Lower lobe of right lung (tissue), 2 donors: ENCODE results near the gene PTGR1. TPM values are rescaled to one million over a fixed set of nuclear protein-coding genes. Genes with fewer than 3 reads are reported as not detected.

Experiments
- ATAC-seq, 2 donors: fragments of 200-7000 bp; cut with Tn5 transposase; one replicate each; pipeline ENCODE4 v1.9.1; 2020 to 2022; ENCODE audit warnings: mild to moderate bottlenecking in 2 of 2, moderate library complexity in 2 of 2
- DNase-seq: peaks from one replicate; pipeline ENCODE4 v3.0.0-alpha.2; 2020
- H3K27ac ChIP-seq: fragments of 200-600 bp; one replicate; pipeline ENCODE4 v1.8.0; 2022
- H3K27me3 ChIP-seq: fragments of 200-600 bp; one replicate; pipeline ENCODE4 v1.8.0; 2022; ENCODE audit warnings: low read depth
- H3K36me3 ChIP-seq: fragments of 200-600 bp; one replicate; pipeline ENCODE4 v1.8.0; 2022; ENCODE audit warnings: mild to moderate bottlenecking
- H3K4me1 ChIP-seq: fragments of 200-600 bp; one replicate; pipeline ENCODE4 v1.8.0; 2022
- H3K4me3 ChIP-seq: fragments of 200-600 bp; one replicate; pipeline ENCODE4 v1.8.0; 2022; ENCODE audit warnings: mild to moderate bottlenecking
- H3K9me3 ChIP-seq: fragments of 200-600 bp; one replicate; pipeline ENCODE4 v1.8.0; 2022
- intact Hi-C: fragments of 100-400 bp; cut with DNase I; formaldehyde crosslinking; loops from one replicate; pipeline ENCODE4 v1.11.0; 2022
- long read RNA-seq: library from polyadenylated mRNA; unstranded; transcript quantifications from one replicate; pipeline ENCODE4 v2.0.0, GENCODE V29; 2021
- total RNA-seq: library from RNA; stranded (reverse); fragmentation: NEBNext Ultra II Directional; extraction: Animal tissue kit (Norgen Biotek cat#: 25700); gene quantifications from one replicate; pipeline ENCODE4 v1.2.1, GENCODE V29; 2021
- TF ChIP-seq, protein P1 (sequence below): fragments of 200-600 bp; IDR thresholded peaks from one replicate; pipeline ENCODE4 v1.8.0; 2022; ENCODE audit warnings: antibody characterized with exemption, mild to moderate bottlenecking
- donor health status: DM: no; HTN: yes; CAD: no; lungs with severe emphysema.

PTGR1 gene
- 42.7 TPM for total RNA-seq
- long read RNA-seq, transcript PTGR1-201 (10 exons, 1,223 nt), result major isoform, 21 of 38 reads
- long read RNA-seq, transcript PTGR1-205 (10 exons, 1,407 nt), result minor isoform, 6 of 38 reads
- long read RNA-seq, partial matches to known transcripts, result 1 of 38 reads
- long read RNA-seq, other reads (novel, unspliced or antisense), result 9 of 38 reads

DNA sequence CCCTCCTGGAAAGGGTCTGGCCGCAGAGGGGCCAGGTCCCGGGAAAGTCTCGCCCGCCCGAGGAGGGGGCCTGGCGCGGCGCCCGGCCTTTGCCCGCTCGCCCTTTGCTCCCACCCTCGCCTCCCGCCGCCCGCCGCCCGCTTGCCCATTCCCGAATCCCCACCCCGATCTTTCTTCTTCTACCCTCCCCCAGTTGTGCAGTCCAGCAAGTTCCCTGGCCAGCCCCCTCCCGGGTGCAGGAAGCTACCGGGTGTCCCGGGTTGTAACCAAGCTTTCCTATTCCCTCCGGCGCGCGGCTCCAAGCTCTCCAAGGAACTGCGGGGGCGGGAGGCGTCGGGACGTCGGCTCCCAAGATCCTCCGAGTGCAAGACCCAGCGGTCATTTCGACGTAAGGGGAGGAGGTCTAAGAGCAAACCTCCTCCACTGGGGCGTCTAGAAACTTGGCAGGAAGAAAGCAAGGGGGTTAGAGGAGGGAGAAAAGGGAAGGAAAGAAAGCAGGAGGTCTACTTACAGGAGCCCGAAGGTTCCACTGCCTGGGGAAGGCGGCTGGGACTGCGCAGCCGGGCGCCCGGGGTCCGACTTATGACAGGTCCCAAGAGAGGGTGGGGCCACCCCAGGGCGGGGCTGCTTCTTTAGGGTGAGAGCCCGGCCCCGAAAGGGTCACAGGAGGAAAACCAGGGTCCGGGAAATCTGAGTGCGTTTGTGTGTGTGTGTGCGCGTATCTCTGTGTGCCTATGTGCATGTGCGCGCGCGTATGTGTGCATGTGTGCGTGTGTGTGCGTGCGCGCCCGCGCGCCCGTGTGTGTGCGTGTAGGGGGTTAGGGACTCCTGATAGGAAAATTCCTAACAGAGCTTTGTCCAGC is at the start of gene PTGR1:
TSS of gene PTGR1 (minus strand) at position 556 of the 863 bp plus-strand sequence. CDS start 2,225 bp downstream, outside the sequence.
- TF ChIP-seq, protein P1, sequence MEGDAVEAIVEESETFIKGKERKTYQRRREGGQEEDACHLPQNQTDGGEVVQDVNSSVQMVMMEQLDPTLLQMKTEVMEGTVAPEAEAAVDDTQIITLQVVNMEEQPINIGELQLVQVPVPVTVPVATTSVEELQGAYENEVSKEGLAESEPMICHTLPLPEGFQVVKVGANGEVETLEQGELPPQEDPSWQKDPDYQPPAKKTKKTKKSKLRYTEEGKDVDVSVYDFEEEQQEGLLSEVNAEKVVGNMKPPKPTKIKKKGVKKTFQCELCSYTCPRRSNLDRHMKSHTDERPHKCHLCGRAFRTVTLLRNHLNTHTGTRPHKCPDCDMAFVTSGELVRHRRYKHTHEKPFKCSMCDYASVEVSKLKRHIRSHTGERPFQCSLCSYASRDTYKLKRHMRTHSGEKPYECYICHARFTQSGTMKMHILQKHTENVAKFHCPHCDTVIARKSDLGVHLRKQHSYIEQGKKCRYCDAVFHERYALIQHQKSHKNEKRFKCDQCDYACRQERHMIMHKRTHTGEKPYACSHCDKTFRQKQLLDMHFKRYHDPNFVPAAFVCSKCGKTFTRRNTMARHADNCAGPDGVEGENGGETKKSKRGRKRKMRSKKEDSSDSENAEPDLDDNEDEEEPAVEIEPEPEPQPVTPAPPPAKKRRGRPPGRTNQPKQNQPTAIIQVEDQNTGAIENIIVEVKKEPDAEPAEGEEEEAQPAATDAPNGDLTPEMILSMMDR, result no peak
- Histone ChIP-seq H3K4me1 (peaks cover 8% of the 10 kb centered on the region), H3K36me3 (peaks cover 26% of the 10 kb centered on the region), H3K27ac (peak within 1 kb of the TSS; percentile 87), H3K9me3 (no peaks in the 10 kb centered on the region), H3K4me3 (peak within 1 kb of the TSS; percentile 74), H3K27me3 (no peaks in the 10 kb centered on the region)
- ATAC-seq, result peak; percentile 91 to 94
- intact Hi-C loops, result loop anchor here (5.0 kb wide), 1 partner anchor 177 kb away; no protein-coding TSS in a partner anchor
- peak; percentile 90 for DNase-seq

DNA sequence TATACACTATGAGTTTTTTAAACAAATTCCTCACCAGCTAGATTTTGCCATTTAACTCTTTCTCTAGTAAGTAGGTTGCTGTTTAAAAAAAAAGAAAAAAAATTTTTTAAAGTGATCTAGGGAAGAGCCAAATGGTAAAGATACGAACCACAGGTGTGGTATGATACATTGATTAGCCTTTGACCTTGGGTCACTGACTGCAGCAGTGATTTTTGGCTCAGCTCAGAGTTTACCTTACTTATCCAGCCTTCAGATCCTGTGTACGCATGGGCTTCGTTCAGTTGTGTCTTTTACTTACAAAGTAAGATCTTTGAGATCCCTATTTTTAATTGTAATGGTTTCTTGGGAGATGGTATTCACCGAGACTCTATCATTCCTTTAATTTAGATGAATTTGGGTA is 49.6 kb upstream of the PTGR1 start:
- Histone ChIP-seq H3K4me3 (no peak overlapping the region), H3K9me3 (no peaks in the 10 kb centered on the region), H3K36me3 (peaks cover 46% of the 10 kb centered on the region), H3K4me1 (no peaks in the 10 kb centered on the region), H3K27me3 (no peaks in the 10 kb centered on the region), H3K27ac (no peak overlapping the region)
- TF ChIP-seq, protein P1, result no peak
- intact Hi-C loops, result no loop called here
- ATAC-seq, result no peak
- DNase-seq, result no peak

DNA sequence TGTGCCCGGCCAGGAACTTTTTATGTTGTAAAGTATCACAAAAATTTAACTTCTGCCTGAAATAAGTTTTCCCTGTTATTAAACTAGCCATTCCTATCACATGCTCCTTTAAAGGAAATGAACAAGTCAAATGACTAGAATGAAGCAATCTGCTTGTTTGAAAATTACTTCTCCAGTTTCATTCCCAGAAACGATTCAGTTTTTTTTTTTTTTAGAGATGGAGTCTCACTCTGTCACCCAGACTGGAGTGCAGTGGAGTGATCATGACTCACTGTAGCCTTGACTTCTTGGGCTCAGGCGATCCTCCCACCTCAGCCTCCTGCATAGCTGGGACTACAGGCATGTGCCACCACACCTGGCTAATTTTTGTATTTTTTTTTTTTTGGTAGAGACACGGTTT is 48.6 kb upstream of the PTGR1 start:
- Histone ChIP-seq H3K4me3 (no peak overlapping the region), H3K27me3 (no peaks in the 10 kb centered on the region), H3K36me3 (peaks cover 42% of the 10 kb centered on the region), H3K4me1 (no peaks in the 10 kb centered on the region), H3K9me3 (no peaks in the 10 kb centered on the region), H3K27ac (no peak overlapping the region)
- intact Hi-C loops, result no loop called here
- DNase-seq, result no peak
- TF ChIP-seq, protein P1, result no peak
- peak in 1 of 2 donors; percentile 49 for ATAC-seq

DNA sequence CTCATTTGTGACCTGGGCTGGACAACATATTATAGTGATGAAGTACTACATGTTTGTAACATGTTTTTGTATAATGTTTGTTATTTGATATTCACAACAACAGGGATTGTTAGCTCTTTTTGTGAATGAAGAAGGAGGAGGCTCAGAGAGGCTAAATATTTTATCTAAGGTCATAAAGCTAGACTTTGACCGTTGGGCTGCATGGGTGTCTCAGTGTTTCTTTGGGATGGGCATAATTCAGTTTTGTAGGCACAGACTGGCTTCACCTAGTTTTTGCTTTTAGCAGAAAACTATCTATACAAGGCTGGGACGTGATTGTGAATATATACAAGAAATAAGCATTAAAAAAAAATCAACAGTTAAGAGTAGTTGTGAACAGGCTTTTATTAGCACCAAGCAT is 47.0 kb upstream of the PTGR1 start:
- Histone ChIP-seq H3K27me3 (no peaks in the 10 kb centered on the region), H3K4me3 (no peak overlapping the region), H3K9me3 (no peaks in the 10 kb centered on the region), H3K36me3 (peaks cover 44% of the 10 kb centered on the region), H3K27ac (no peak overlapping the region), H3K4me1 (no peaks in the 10 kb centered on the region)
- TF ChIP-seq, protein P1, result no peak
- intact Hi-C loops, result no loop called here
- ATAC-seq, result no peak
- DNase-seq, result no peak

DNA sequence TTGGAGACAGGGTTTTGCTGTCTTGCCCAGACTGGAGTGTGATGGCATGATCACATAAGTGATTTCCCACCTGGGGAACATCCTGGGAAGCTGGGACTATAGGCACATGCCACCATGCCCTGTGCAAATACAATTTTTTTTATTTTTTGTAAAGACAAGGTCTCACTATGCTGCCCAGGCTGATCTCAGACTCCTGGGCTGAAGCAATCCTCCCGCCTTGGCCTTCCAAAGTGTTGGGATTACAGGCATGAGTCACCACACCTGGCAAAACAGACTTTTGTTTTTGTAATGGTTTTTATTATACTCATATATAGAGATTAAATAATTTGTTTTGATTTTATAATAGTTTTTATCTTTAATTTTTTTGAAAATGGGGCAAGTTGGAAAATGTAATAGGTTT is 46.4 kb upstream of the PTGR1 start:
- H3K9me3 ChIP-seq, result no peaks in the 10 kb centered on the region
- peaks cover 44% of the 10 kb centered on the region for H3K36me3 ChIP-seq
- TF ChIP-seq, protein P1, result no peak
- ATAC-seq (no peak), DNase-seq (no peak)
- no peaks in the 10 kb centered on the region for H3K4me1 ChIP-seq
- intact Hi-C loops, result no loop called here
- no peak overlapping the region for H3K4me3 ChIP-seq
- no peaks in the 10 kb centered on the region for H3K27me3 ChIP-seq
- H3K27ac ChIP-seq, result no peak overlapping the region
